SHP77 treated with DMSO at 0.1 percent for 48 hours (cell line): Measurements from ENCODE around the gene CDH13.

Experiments
- DNase-seq: peaks from one replicate; lab custom pipeline; 2025; lab: John Stamatoyannopoulos, UW

The CDH13 gene

DNA sequence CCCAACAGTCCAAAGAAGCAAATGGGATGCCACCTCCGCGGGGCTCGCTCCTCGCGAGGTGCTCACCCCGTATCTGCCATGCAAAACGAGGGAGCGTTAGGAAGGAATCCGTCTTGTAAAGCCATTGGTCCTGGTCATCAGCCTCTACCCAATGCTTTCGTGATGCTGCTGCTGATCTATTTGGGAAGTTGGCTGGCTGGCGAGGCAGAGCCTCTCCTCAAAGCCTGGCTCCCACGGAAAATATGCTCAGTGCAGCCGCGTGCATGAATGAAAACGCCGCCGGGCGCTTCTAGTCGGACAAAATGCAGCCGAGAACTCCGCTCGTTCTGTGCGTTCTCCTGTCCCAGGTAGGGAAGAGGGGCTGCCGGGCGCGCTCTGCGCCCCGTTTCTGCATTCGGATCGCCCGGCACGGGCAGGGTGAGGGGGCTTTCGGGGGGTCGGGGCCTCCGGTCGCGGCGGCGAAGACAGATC, at the start of gene CDH13:
Gene CDH13 (plus strand): TSS at position 179 of the 471 bp plus-strand sequence.
- no peak for DNase-seq

DNA sequence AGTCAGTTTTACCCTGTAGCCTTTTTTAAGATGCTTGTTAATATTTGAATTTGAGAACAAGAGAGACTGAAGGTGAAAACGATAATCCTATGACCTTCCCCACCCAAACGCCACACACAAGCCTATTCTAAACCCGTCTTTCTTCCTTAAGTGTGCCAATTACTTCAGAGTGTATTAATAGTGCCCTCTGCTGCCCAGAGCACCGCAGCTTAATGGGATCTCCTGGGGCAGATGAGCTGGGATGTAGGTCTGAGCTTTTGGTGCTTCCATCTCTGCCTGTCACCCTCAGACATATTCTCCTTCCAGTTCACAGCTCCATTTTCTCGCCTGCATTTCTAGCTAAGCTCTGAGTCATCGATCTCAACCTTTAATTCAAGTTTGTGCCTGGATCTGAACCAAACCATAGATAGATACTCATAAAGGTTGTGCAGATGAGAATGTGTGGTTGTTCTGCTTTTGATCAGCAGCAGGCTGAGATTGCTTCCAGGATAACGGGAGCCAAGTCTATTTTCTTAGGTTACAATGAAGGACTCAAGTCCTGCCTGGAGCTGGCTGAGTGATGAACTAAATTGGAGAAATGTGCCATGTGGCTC, 46.4 kb upstream of the CDH13 start:
- DNase-seq = no peak

DNA sequence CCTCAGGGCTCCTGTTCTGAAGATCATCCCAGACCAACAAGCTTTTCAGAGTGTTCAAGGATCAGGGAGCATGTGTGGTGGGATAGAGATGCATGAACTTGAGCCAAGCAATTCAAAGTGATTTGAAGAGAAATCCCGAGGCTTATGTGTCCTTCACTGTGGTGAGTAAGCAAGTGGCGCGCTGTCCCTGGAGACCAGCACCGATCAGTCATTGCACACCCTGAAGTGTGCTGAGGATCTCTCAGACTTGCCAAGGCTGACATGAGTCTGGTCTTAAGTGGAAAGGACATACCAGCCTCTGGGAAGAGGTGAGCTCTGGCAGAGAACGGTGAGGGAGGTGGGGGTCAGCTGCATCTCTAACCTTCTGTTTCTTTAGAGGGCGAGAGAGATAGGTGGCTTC, 43.8 kb upstream of the CDH13 start:
- DNase-seq = no peak

DNA sequence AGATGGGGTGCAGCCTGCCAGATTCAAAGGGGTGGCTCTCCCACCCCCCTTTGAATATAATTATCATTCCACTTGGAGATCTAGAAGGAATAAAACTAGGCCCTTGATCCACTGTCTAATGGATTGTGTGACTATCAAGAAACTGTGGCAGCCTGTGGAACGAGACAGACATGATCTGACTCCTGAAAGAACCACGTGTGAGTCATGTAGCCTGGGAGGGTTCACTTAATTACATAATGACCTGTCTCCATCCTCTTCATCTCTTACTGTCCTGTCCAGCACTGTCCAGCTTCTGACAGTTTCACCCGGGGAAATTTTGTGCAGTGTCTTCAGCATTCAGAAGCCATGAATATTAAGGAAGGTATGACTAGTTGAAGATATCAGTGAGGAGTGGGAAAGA, 43.3 kb upstream of the CDH13 start:
- no peak for DNase-seq

DNA sequence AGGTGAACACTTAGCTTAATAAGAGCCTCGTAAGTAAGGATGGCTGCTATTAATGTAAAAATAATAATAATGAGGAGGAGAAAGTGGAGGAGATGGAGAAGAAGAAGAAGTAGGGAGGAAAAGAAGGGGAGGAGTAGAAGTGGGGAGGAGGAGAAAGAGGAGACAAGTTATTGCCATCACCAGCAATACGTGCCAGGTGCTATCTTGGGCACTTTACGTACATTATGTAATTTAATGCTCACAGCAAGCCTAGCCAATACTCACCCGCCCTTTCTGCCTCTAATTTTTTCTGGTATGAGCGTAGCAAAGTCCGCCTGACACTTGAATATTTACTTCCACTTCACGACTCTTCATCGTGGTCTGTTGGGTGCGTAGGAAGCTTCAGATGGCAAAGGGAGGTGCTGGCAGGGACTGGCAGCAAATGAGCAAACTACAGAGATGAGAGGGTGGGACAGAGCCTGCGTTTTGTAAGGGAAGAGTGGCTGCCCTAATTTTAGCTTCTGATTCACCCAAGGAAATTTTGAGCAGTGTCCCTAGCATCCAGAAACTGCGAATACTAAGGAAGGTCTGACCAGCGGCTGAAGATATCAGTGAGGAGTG, 42.1 kb upstream of the CDH13 start:
- no peak for DNase-seq

DNA sequence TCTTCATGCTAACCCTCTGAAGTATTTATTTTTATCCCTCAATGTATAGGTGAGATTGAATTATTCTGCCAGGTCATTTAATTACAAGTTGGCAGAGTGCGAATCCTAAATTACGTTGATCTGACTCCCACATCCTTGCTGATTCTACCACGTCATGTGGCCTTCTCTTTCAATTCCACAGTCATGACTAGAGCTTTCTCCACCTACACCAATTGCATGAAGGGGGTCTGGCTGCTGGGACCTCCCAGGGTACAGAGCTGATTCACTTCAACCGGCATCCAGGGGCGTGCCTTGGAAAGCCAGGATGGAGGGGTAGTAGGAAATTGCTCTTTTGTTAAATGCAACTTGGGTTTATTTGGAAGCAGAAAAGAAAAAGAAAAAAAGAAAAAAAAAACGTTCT, 41.1 kb upstream of the CDH13 start:
- no peak for DNase-seq

DNA sequence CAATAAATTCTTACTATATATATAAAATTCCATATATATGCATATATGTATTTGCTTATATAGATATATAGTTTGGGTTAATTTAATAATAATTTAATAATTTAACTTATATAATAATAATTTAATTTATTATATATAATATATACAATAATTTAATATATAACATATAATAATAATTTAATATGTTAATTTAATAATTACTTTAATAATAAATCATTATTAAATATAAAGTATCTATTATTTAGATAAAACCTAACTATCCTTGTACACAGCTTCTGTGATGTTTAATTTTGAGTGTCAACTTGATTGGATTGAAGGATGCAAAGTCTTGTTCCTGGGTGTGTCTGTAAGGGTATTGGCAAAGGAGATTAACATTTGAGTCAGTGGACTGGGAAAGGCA, 40.6 kb upstream of the CDH13 start:
- no peak for DNase-seq

DNA sequence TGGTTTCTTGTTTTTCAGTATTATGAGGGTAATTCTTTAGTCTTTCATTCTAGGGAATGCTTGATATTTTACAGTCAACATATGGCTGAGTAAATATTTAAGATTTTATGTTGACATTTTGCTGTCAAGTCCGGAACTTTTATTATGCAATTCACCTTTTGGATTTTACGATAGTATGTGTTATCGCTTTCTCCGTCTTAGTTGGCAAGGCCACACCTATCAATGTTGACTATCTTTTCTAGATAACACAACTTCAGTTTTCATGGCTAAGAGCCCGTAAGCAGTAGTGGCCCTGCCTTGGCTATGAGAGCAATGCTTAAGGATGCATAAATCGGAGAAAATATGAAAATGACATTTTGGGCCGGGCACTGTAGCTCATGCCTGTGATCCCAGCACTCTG, 39.5 kb upstream of the CDH13 start:
- no peak for DNase-seq

DNA sequence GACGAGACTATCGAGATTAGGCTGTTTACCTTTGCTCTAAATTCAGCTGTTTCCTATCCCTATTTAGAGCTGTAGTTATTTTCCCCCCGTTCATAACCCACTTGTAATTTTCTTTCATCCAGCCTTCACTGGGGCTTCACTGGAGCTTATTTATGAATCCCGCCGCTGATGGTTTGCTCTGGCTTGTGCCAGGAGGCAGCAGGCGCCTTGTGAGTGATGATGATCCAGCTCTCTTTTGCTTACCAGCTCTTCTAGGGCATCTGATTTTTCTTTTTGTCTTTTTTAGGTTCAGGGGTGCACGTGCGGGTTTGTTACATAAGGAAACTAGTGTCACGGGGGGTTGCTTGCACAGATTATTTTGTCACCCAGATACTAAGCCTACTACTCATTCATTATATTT, 37.4 kb upstream of the CDH13 start:
- DNase-seq = no peak

DNA sequence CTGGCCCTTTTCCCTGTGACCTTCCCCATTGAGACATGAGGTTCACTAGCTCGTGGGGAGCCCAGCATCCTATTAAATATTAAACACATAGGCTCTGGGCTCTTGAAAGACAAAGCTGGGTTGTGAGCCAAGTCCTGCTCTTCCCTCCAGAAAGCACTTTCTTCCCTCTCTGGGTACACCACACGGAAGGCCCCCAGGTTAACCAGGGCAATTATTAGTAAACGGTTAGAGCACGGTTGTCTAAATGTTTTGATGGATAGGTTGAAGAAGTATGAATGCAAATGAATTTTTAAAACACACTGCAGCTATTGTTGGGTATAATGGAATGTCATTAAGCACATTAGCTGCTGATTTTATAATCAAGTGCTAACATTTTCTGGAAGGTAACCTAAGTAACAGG, 32.7 kb upstream of the CDH13 start:
- DNase-seq = no peak

DNA sequence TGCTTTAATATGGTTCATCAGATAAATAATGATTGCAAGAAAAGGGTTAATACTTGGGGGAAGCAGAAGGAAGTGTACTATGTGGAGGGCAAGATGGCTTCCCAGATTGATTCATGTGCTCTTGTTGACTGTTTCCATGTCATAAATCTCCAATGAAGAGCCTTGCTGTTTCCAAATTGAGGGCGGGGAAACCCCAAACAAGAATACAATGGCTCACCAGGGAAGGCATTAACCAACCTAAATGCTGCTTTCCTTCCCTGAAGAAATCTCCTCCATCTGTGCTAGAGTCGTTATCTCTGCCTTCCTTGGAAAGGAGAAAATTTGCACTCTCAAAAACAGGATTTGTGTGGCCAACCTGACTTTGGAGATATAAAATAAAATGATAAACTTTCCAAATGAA, 28.0 kb upstream of the CDH13 start:
- DNase-seq = no peak

DNA sequence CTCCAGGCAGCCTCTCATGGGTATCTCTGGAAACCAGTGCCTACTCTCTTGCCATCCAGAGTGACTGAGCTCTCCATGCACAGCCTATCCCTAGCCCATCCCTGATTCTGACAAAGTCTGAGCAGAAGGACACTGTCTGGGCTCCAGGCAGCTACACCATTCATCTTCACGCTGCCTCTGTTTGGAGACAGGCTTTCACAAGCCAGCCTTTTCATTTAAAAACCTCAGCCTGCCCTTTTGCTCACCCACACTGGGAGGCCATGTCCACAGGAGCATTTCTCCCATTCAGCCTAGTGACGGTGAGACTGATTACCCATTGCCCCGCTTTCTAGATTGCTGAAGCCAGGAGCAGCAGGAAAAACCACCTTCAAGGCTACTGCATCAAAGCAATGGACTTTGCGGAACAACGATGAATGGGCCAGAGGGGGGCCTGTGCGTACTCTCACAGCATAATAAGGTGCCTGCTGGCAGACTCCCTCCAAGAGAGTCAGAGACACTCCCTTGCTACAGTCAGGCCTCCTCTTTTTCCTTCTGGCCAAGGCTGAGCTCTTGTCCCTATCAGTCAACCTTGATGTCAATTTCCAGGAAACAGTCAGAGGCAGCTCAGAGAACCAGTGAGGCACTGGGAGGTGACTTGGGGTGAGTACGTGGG, 24.7 kb upstream of the CDH13 start:
- no peak for DNase-seq

DNA sequence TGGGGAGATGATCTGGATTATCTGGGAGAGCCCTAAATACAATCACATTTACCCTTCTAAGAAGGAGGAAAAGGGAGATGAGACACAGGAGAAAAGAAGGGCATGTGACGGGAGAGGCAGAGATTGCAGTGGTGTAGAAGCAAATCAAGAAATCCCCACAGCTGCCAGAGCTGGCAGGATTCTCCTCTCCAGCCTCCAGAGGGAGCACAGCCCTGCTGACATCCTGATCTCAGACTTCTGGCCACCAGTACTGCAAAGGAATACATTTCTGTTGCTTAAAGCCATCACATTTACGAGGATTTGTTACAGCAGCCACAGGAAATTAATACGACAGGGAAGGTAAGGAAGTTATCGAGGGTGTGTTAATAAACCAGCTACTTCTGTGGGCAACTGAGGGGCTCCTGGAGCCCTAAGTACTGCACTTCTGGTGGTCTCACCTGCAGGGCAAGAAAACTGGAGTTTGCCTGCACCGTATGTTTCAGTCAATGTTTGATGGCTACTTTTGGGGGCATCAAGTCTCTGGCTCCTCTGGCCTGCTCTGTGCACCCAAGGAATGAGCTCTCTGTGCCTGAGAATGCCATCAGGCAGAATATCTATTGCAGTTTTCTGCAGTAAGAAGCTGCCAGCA, 22.9 kb upstream of the CDH13 start:
- no peak for DNase-seq

DNA sequence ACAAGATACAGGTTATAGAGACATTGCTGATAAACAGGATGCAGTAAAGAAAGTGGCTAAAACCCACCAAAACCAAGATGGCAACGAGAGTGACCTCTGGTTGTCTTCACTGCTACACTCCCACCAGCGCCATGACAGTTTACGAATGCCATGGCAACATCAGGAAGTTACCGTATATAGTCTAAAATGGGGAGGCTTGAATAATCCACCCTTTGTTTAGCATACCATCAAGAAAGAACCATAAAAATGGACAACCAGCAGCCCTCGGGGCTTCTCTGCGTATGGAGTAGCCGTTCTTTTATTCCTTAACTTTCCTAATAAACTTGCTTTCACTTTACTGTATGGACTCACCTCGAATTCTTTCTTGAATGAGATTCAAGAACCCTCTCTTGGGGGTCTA, 21.7 kb upstream of the CDH13 start:
- DNase-seq = no peak

DNA sequence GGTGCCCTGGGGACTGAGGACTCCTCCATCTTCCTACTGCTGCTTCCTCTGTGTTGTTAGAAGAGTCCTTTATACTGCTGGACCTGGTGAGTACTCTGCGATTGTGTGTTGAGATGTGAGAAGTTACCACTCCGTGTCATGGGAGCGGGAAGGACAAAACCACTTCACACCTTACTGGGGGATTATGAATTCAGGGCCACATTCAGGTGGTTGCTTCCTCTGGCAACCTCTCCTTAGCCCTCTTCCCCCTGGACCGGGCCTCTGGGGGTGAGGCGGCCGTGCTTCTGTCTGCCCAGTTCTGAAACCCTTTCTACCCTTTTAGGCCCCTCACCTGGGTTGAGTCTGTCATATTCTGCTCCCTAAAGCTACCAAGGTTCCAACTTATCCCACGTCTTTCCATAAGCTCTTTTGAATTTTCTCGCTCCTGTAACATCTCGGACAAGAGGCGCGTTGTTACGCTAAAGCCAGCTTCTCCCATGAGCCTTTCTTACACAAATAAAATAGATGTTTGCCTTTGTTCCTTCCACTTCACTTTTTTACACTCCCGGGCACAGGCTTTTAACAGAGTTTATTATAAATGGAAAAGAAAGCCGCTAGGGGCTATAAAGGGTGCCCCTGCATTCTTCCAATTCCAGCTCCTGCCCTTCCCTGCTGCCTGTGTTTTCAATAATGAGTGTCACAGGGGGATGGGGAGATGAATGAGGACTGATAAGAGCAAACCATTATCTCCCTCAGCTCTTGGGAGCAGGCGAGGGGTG, 20.7 kb upstream of the CDH13 start:
- DNase-seq = no peak

DNA sequence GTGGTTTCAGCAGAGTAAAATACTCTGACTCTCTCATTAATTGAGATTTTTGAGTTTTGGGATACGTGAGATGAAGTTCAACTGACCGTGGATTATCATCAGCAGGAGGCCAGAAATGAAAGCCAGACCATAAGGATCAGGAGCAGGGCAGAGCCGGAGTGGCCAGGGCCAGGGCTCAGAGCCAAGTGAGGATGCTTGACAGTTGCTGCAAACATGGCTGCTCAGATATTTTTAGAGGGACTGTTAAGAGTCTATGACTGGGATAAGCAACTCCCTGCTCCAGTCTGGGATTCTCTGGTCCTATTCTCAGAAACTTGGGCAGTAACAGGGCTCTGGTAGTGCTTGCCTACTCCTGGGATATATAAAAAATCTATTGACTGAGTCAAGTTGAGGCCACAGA, 17.6 kb upstream of the CDH13 start:
- DNase-seq = no peak

DNA sequence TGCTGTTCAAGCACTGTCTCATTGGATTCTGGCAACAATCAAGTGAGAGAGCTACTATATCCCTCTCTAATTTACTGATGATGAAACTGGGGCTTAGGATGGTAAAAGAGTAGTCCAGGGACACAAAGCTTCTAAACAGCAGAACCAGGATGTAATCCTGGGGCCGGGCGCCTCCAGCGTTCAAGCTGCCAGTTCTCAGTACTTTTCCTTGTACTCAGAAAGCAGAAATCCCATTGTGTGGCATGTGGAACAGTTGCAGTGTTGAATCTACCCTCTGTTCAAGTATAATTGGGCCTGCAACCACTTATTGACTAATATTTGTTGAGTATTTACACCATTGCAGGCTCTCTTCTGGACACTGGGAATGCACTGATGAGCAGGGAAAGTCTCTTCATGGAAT, 14.5 kb upstream of the CDH13 start:
- no peak for DNase-seq

DNA sequence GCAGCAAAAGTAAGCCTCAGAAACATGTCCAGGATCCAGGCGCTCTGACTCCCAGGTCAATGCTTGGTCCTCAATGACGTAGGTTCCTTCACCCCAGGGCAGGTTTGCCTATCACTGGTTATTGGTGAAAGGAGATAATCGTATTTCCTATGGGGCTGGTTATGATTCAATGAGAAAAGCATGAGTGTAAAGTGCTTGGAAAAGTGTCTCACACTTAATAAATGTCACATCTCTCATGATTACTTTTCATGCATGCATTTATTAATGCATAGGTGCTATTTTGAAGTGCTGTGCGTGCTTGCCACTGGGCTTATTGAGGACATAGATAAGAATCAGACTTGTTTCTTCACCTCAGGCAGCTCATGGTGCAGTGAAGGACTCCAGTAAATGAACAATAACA, 10.4 kb upstream of the CDH13 start:
- DNase-seq = no peak

DNA sequence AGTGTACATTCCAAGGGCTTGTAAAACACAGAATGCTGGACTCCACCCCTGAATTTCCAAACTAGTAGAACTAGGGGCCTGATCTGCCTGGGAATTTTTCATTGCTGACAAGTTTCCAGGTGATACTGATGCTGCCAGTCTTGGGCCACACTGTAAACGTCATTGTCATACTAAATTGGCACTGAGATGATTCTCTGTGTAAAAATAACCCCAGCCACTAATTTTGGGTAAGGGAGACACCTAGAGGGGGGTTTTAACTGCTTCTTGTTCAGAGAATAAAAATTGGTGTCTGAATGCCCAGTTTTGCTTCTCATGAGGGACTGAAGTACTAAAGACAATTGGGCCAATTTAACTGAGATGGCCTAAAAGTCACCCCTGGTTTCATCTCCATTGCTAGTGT, 5.0 kb upstream of the CDH13 start:
- no peak for DNase-seq

DNA sequence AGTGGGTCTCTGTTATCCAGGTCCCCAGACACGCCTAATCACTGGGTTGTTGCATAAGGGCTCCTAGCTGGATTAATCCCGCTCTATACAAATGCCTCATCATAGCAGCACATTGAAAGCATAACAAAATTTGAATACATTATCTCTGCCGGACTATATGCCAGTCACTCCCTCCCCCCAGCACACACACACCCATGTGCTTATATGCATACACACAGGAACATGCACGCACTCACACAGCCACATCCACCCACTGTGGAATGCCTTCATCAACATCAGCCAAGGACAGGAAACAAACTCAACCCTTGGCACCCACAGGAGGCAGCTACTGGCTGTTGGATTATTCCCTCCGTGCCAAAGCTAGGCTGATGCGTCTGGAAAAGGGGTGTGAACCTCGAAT, 3.5 kb upstream of the CDH13 start:
- DNase-seq = no peak

DNA sequence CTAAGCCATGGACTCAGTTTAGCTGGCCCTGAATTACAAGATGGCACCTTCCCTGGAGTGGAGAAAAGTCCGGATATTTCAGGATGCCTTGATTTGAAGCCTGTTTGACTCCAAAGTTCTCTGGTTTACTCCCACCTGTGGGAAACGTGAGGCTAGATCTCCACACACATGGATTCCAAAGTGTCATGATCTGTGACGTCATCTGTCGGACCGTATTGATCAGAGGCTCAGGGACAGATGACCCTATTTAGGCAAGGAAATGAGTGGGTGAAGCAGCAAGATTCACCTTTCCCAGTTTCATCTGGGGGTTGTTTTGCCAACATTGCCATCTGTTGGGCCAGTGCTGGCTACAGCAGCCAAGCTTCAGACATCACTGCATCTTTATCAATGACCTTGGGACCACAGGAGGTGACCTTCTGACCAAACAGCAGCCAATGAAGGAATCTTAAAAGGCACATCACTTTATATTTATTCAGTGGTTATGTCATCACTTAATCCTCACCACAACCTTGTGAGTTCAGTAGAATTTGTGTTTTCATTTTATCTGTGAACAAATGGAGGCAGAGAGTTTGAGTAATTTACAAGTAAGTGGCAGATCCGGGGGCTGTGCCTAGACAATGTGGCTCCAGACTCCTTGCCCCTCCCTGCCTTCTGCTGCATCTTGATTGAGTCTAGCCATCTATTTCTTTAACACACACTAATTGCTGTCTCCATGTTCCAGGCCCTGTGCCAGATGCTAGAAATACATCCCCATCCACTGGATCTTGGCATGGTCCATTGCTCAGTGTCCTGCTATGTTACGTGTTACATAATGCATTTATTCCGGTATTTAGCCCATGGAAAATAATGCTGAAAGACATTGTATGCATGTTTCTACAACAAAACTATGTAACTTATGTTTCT, 1.5 kb upstream of the CDH13 start:
- no peak for DNase-seq

DNA sequence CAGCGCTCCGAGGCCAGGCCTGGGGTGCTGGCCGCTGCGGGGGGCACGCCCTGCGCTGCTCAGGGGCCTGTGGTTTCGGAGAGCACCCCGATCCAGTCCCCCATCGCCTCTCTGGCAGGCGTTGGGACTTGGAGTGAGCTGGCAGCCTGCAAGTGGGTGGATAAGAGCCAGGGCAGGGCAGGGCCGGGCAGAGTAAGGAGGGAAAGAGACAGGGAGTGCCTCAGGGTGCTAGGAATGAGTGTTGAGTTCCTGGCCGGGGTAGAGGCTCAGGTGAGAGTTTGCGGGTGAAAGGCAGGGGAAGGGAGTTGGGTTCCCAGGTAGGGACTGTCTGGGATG, 1.3 kb downstream of the CDH13 start:
- no peak for DNase-seq
